Mesenteric fat pad (tissue), 1 donor: Measurements from ENCODE around the gene SARDH. TPM values are rescaled to one million over a fixed set of nuclear protein-coding genes. Genes with fewer than 3 reads are reported as not detected.

Source experiments
- DNase-seq: peaks from one replicate; pipeline ENCODE4 v3.0.0-alpha.2; 2020; ENCODE audit warnings: low spot score
- total RNA-seq: library from RNA; stranded (reverse); fragmentation: NEBNext Ultra II Directional; extraction: Animal tissue kit (Norgen Biotek cat#: 25700); gene quantifications from one replicate; pipeline ENCODE4 v1.2.1, GENCODE V29; 2021
- donor health status: DM: yes; HTN: yes; CAD: no.

SARDH gene
- total RNA-seq, 1 donor from 2014 or later = 0.87 TPM

DNA sequence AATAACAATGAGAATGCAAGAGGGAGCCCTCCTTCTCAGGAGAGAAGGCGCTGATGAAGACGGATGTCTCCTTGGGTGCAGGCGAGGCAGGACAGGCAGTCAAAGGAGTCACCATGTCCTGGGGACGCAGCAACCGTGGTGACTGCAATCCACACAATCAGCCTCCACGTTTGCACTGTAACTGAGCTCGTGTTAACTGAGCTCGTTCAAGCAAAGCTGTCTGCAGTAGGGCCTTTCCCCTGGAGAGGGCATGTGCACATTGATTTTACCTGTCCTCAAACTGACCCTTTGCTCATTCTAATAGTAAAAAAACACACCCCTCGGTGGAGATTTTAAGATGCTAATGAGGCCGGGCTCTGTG lies 2.8 kb downstream of the SARDH start:
- peak; percentile 4 for DNase-seq

DNA sequence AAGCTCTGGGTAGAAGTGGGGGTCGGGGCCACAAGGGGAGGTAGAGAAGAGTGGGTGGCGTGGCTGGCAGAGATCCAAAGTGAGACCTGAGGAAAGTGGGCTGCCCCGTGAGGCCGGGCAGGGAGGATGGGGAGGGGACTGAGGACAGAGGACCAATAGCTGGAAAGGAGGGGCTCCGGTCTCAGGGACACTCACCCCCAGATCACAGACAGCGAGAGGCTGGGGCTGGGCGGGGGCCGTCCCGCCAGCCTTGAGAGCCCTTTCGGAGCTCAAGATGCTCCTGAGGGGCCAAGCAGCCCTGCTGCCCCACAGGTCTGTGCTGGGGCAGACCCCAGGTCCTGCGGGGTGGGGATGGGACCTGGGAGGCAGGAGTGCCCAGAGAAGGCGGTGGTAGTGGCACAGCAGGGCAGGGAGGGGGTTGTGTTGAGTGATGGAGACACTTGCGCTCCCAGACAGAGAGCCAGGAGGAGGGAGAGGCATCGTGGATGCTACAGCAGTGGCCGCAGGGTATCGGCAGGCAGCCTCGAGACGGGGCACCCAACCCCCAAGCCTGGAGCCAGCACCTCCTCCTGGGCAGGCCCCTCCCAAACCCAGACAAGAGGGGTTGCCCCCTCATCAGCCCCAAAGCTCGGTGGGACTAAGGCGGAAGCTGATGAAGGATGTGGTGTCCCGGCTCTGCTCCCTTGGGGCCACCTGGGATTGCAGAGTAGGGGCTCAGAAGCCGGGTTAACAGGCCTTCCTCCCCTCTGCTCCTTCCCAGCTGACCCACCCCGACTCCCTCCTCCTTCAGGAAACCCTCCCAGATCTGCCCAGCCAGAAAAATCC lies 3.4 kb downstream of the SARDH start:
- peak; percentile 60 for DNase-seq

- DNase-seq = peak; percentile 88
Measured at GRCh38 chr9:133733796-133734533, 4.2 kb downstream of the SARDH start.

DNA sequence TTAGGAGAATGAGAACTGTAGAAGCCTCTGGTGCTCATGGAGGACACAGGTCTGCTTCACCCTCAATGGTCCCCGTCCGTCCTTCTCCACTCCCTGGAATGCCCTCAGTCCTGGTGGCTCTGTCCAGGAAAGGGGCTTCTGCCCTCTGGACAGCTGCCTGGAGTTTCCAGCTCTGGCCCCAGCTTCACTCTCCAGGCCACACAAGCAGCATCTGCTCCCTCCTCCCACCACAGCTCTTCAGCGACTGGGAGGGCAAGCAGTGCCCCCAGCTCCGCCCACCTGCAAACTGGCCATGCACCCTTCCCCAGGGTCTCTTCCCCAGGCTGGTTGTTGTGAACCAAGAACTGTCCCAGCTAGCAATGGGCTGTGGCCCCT lies 4.7 kb downstream of the SARDH start:
- DNase-seq = peak; percentile 30

DNA sequence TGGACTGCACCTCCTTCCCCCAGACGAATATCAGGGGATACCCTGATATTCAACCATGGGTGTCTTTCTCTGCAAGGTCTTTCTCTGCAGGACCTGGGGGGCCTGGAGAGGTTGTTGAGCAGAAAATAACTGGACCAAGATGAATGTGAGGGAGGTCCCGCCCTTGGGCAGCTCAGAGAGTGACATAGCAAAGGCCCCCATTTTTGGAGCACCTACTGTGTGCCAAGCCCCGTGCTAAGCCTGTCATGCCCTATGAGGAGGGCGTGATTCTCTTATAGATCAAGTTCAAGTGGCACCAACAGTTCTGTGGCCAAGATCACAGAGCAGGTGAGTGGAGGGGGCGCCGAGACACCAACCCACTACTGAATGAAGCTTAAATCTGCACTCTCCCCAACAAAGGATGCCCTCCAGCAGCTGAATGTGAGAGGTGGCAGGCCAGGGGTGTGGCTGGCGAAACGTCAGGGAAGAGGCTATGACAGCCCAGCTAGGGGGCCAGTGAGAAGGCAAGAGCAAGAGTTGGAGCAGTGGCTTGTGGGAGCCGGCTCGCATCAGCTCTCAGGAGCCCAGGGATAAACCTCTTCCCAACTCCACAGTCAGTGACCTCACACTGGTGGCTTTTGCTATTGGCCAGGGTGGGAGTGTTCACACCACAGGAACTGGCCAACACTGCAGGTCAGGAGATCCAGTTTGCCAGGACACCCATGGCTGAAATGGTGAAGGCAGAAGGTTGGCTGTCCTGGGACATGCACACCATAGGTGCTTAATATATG lies 5.3 kb downstream of the SARDH start:
- DNase-seq = peak; percentile 53

- peak; percentile 77 for DNase-seq
Measured at GRCh38 chr9:133731876-133732638, 6.1 kb downstream of the SARDH start.

GRCh38 chr9:133730994-133731715 lies 7.0 kb downstream of the SARDH start:
- peak; percentile 88 for DNase-seq

- DNase-seq = peak; percentile 87
Measured at GRCh38 chr9:133729617-133730281, 8.4 kb downstream of the SARDH start.

- peak; percentile 26 for DNase-seq
Measured at GRCh38 chr9:133728856-133729616, 9.1 kb downstream of the SARDH start.

- DNase-seq = peak; percentile 76
Measured at GRCh38 chr9:133727876-133728441, 10.2 kb downstream of the SARDH start.

- peak; percentile 87 for DNase-seq
Measured at GRCh38 chr9:133727277-133727875, 10.8 kb downstream of the SARDH start.

DNA sequence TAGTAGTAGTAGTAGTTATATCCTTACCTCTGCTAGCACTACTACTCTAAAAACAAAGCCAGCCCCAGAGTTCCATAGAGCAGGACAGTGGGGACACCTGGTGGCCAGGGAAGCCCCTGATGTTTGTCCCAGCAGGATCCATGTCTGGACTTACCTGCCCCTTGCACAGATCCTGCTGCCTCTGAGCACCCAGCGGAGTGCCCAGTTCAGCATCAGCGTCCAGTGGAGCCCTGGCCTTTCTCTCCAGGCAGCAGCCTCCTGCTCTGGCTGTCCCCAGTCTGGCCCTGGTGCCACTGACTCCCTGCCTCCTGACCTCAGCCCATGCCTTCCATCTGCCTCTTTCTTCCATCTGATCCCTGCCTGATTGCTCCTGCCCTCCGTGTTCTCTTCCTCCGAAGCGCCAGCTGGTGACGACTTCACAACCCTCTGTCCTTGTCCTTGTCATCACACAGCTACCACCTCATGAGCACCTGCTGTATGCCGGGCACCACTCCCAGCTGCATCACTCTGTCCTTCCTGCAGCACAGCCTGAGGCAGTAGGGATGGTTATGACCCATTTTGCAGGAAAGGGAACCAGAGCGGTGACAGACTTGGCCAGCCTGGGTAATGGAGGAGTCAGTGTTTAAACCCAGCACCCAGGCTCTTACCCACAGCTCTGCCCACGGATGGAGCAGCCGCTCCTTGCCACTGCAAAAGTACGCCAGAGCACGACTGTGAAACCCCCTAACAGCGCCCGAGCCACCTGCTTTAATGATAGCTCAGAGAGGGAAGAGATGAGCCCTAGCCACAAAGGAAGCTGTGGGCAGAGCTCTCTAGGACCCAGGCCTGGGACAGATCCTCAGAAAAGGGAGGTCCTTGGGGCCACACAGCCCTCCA lies 11.5 kb downstream of the SARDH start:
- DNase-seq = peak; percentile 83

GRCh38 chr9:133725886-133726285 lies 12.3 kb downstream of the SARDH start:
- DNase-seq = peak; percentile 53

- no peak for DNase-seq
Measured at GRCh38 chr9:133718563-133719315, 19.4 kb downstream of the SARDH start.

DNA sequence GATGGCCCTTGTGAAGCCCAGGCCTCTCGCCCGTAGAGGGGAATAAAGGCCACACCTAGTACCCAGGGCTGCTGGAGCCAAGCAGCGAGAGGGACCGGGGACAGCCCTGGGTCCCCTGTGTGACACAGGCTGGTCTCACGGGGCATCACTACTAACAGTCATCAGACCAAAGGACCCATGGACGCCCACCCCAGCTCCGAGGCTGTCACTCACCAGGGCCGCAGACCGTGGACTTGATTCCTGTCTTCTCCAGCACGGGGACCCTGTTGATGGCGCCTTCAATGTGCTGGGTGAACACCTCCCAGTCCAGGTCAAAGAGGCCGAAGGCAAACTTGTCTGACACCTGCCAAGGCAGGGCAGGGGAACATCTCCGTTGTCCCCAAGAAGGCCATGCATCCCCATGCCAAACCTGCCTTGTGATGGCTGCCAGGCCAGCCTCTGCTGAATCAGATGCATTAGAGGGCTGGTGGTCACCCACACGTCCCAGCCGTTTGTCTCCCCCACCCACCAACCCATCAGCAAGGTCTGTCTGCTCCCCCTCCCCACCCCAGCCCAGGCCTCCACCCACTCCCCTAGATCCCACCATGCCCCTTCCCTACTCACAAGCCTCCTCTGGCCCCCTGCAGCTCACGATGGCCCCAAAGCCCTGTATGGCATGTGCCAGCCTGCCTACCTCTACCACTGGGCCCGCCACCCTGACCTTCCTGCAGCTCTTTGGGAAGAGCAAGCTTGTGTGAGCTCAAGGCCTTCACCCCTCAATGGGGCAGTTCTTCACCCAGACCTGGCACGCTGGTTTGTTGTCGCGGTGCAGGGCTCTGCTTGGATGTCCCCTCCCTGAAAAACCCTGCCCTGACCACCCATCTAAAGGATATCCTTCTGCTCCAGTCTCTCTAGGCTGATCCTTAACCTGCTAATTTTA lies 20.8 kb downstream of the SARDH start:
- no peak for DNase-seq
